ENCODE measurements around the gene STK33.

STK33 gene

GRCh38 chr11:8360086-8360828 is 233.8 kb downstream of the STK33 start:
- no peak for DNase-seq (ENCODE audit: low read depth)
- no peak for TF ChIP-seq CTCF (conservative IDR thresholded peaks at IDR 0.05; ENCODE audit: low read length)
- H3K4me3 ChIP-seq (ENCODE audit: low read length) = no peak overlapping the region

DNA sequence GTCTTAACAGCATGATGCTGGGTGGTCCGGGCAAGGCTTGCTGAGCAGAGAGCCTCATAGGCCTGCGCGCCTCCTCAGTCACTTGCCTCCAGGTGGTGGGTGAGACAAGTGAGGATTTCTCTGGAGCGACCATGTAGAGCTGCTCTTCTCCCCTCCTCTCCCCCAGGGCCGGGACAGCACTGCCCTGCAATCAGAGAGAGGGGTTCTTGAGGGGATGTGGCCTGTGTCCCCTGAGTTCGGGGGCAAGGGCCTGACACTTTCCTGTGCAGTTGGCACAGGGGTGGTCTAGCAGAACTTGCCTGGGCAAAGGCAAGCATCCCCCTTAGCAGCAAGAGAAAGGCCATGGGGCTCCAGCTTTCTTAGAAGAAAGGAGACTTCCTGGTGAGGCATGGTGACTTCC is 234.5 kb downstream of the STK33 start:
- TF ChIP-seq CTCF (conservative IDR thresholded peaks at IDR 0.05; ENCODE audit: low read length) = no peak
- H3K4me3 ChIP-seq (ENCODE audit: low read length) = no peak overlapping the region
- DNase-seq (ENCODE audit: low read depth) = no peak

- H3K4me3 ChIP-seq (ENCODE audit: low read length) = no peak overlapping the region
- no peak for DNase-seq (ENCODE audit: low read depth)
- TF ChIP-seq CTCF (conservative IDR thresholded peaks at IDR 0.05; ENCODE audit: low read length) = no peak
These were observed 236.0 kb downstream of the STK33 start for GRCh38 chr11:8357891-8358566.

DNA sequence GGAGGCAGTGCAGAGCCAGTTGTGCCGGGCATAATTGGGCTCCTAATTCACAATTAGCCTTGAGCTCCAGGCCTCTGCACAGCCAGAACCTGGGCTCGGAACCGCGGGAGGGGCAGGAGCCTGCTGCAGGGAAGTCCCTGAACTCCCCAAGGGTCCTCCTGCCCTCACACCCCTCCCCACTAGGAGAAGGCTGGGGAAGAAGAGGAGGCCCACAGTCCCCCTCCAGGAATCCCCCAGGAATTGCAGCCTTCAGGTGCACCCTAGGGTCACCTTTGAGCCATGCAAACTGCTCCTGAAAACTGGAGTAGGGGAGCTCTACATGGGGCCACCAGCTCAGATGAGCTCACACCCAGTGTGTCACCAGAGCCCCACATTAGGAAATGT is 236.5 kb downstream of the STK33 start:
- no peak overlapping the region for H3K4me3 ChIP-seq (ENCODE audit: low read length)
- no peak for TF ChIP-seq CTCF (conservative IDR thresholded peaks at IDR 0.05; ENCODE audit: low read length)
- no peak for DNase-seq (ENCODE audit: low read depth)

DNA sequence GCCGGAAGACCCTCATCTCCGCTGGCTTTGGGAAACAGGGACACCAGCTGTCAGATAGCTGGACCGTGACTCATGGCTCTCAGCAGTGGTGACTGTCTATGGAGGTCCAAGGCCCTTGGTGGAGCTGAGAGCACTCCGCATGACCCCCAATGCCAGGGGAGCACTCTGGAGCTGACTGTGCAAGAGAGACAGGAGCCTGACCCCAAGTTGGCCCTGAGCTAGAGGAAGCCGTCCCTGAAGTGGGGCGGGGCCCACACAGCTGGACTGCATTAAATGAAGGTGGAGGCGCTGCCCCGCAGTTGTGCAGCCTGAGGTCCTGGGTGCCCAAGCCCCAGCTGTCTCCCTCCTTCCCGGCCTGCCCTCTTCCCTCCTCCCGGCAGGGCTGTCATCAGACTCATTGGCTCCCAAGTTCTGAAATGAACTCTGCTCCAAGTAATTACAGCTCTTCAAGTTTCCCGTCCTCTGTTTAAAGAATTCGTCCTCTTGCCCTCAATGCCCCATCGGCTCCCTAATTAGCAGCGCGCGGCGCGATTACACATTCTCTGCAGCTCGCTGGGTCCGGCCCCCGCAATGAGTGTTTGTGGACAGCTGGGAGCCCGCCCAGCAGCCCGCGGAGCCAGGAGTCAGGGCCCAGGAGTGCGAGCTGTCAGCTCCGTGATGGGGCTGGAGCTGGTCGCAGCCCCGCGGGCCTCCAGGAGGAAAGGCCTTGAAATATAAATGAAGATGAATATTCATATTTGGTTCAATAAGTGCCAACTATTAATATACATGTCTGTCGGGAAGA is 237.1 kb downstream of the STK33 start:
- no peak for TF ChIP-seq CTCF (conservative IDR thresholded peaks at IDR 0.05; ENCODE audit: low read length)
- no peak overlapping the region for H3K4me3 ChIP-seq (ENCODE audit: low read length)
- DNase-seq (ENCODE audit: low read depth) = no peak

DNA sequence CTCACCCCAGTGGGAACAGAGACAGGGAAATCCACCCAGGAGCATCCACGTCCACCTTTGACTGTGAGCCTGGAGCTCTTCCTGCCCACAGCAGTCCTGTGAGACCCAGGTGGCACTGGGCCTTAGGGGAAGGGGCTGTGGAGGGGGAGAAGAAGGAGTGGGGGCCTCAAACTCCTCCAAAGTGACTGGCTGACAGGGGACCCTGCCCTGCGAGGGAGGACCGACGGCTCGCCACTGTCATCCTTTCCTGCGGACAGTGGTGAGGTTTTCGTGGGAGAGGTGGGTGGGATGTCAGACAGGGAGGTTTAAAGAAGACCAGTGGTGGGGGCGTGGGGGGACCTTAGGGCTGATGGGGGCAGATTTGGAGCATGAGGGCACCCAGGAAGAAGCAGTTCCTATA is 237.8 kb downstream of the STK33 start:
- DNase-seq (ENCODE audit: low read depth) = no peak
- no peak overlapping the region for H3K4me3 ChIP-seq (ENCODE audit: low read length)
- TF ChIP-seq CTCF (conservative IDR thresholded peaks at IDR 0.05; ENCODE audit: low read length) = no peak

All from AG10803 (cell line).